A549 (cell line): ENCODE results near the gene NUCKS1. TPM values are rescaled to one million over a fixed set of nuclear protein-coding genes. Genes with fewer than 3 reads are reported as not detected.

Experiments
- ATAC-seq, 2 experiments: fragments of 200-7000 bp in 1 of 2; fragments of >200 bp in 1 of 2; cut with Nextera tagmentation in 1 of 2; cut with Tn5 transposase in 1 of 2; 3 replicates each; pipeline versions ENCODE4 v1.8.0 to v1.9.1; 2018 to 2020; ENCODE audit warnings: mild to moderate bottlenecking in 1 of 2, moderate library complexity in 1 of 2
- CTCF ChIA-PET: fragments of 300-600 bp; sonication (Branson Sonifier 250); formaldehyde crosslinking; extraction: SDS; loops from one replicate; lab custom pipeline; 2021; ENCODE audit warnings: antibody characterized with exemption, inconsistent platforms; lab: Yijun Ruan, JAX
- POLR2A ChIA-PET: fragments of 350-600 bp; formaldehyde crosslinking; extraction: SDS; loops from one replicate; lab custom pipeline; 2021; ENCODE audit warnings: antibody characterized with exemption, inconsistent platforms; lab: Yijun Ruan, JAX
- DNase-seq, 2 experiments: peaks; one replicate each; pipeline versions ENCODE4 v3.0.0 to v3.0.0-alpha.2; 2011 to 2016; ENCODE audit warnings: low read depth in 1 of 2, low spot score in 1 of 2
- FAIRE-seq: peaks from 2 replicates; lab custom pipeline; 2011; peaks lifted over from hg19 to GRCh38; lab: Jason Lieb, UNC
- H3K27ac ChIP-seq, 2 experiments: fragments of >200 bp; sonication (Bioruptor Twin); formaldehyde crosslinking; 3 replicates each; pipeline ENCODE4 v1.5.1; 2016 to 2017
- H3K4me1 ChIP-seq: fragments of >200 bp; sonication (Bioruptor Twin); formaldehyde crosslinking; 3 replicates; pipeline ENCODE4 v1.6.1; 2016
- H3K4me2 ChIP-seq: fragments of >200 bp; sonication (Bioruptor Twin); formaldehyde crosslinking; 3 replicates; pipeline ENCODE4 v1.6.1; 2016
- H3K4me3 ChIP-seq: fragments of >200 bp; sonication (Bioruptor Twin); formaldehyde crosslinking; 3 replicates; pipeline ENCODE4 v1.5.1; 2016
- H3K9me3 ChIP-seq: fragments of >200 bp; sonication (Bioruptor Twin); formaldehyde crosslinking; 3 replicates; pipeline ENCODE4 v1.6.1; 2016
- ELK1 ChIP-seq: fragments of 150-350 bp; IDR thresholded peaks from 2 replicates; pipeline ENCODE4 v1.6.1; 2014; ENCODE audit warnings: low read depth, mild to moderate bottlenecking, low read length
- EP300 ChIP-seq, 2 experiments: fragments of >200 bp; sonication (Bioruptor Twin); formaldehyde crosslinking; IDR thresholded peaks; 2 replicates in 1 of 2; 3 replicates in 1 of 2; pipeline ENCODE4 v1.6.1; 2016 to 2017
- ESRRA ChIP-seq: fragments of 150-350 bp; IDR thresholded peaks from 2 replicates; pipeline ENCODE4 v1.6.1; 2014; ENCODE audit warnings: mild to moderate bottlenecking, low read length, borderline replicate concordance
- FOSB ChIP-seq: fragments of 250-450 bp; sonication (Bioruptor Pico); IDR thresholded peaks from 2 replicates; pipeline ENCODE4 v1.5.0; 2020; ENCODE audit warnings: mild to moderate bottlenecking, moderate library complexity
- FOSL2 ChIP-seq, 2 experiments: fragments of 450-650 bp in 1 of 2; fragments of >200 bp in 1 of 2; sonication (Bioruptor Twin) in 1 of 2; formaldehyde crosslinking; IDR thresholded peaks; 2 replicates each; pipeline versions ENCODE4 v1.5.0 to v1.6.1; 2016 to 2020; ENCODE audit warnings: mild to moderate bottlenecking in 1 of 2, moderate library complexity in 1 of 2
- FOXS1 ChIP-seq: fragments of 250-450 bp; sonication (Bioruptor Pico); IDR thresholded peaks from 2 replicates; pipeline ENCODE4 v1.5.0; 2020; ENCODE audit warnings: mild to moderate bottlenecking, moderate library complexity
- GATA3 ChIP-seq: IDR thresholded peaks from 2 replicates; pipeline ENCODE4 v1.6.1; 2012; ENCODE audit warnings: borderline replicate concordance
- JUN ChIP-seq, 2 experiments: fragments of >200 bp; sonication (Bioruptor Twin); formaldehyde crosslinking; IDR thresholded peaks; 2 replicates in 1 of 2; 3 replicates in 1 of 2; pipeline ENCODE4 v1.6.1; 2016 to 2017
- KDM5A ChIP-seq: fragments of 200-600 bp; sonication (generic); IDR thresholded peaks from 2 replicates; pipeline ENCODE4 v1.6.1; 2016; ENCODE audit warnings: antibody characterized with exemption, mild to moderate bottlenecking
- MAX ChIP-seq: IDR thresholded peaks from 2 replicates; pipeline ENCODE4 v1.6.1; 2012
- MYC ChIP-seq: IDR thresholded peaks from 2 replicates; pipeline ENCODE4 v1.6.1; 2012; ENCODE audit warnings: mild to moderate bottlenecking, inconsistent platforms, low read length, improper control_type of control experiment, borderline replicate concordance
- SREBF2 ChIP-seq: fragments of 450-650 bp; IDR thresholded peaks from 2 replicates; pipeline ENCODE4 v1.6.1; 2014; ENCODE audit warnings: mild to moderate bottlenecking, moderate library complexity
- TP53 ChIP-seq: fragments of 250-450 bp; sonication (Bioruptor Pico); IDR thresholded peaks from 2 replicates; pipeline ENCODE4 v1.5.0; 2021; ENCODE audit warnings: mild to moderate bottlenecking, moderate library complexity
- ZSCAN20 ChIP-seq: fragments of 250-450 bp; sonication (Bioruptor Pico); IDR thresholded peaks from 2 replicates; pipeline ENCODE4 v1.8.0; 2022; ENCODE audit warnings: mild to moderate bottlenecking, moderate library complexity
- WGBS: methylation state at CpG from one replicate; pipeline ENCODE4 v1.1.6; 2017; ENCODE audit errors: missing lambda C conversion rate; 5-methylcytosine and 5-hydroxymethylcytosine counted together
- polyA plus RNA-seq, 4 experiments: library from polyadenylated mRNA; depleted of rRNA in 3 of 4; stranded (reverse); fragments of >200 nt; fragmentation: RNase III in 1 of 4; extraction: RNeasy Plus Mini Kit Qiagen cat#74134 plus additional on column Dnase treatment in 1 of 4; gene quantifications; 2 replicates in 3 of 4; 3 replicates in 1 of 4; pipeline ENCODE4 v1.2.3, GENCODE V29; 2011 to 2017
- TF ChIP-seq, protein P1 (sequence below): fragments of 200-600 bp; sonication (generic); IDR thresholded peaks from 2 replicates; pipeline ENCODE4 v1.6.1; 2016; ENCODE audit warnings: antibody characterized with exemption, mild to moderate bottlenecking, moderate library complexity
- TF ChIP-seq, protein P2 (sequence below): IDR thresholded peaks from 2 replicates; pipeline ENCODE4 v1.6.1; 2012

The NUCKS1 gene
- polyA plus RNA-seq, 2 of the 4 experiments (the other 2 are of a cell fraction): 141 to 190 TPM

GRCh38 chr1:205709640-205710039 lies 40.3 kb downstream of the NUCKS1 start:
- no peak for DNase-seq
- ATAC-seq: no peak
- no peak overlapping the region for H3K4me3 ChIP-seq
- ChIA-PET CTCF (interaction anchor here (0.8 to 8.7 kb wide), 13 partner anchors 8 to 182 kb away, joined by 3 to 230 read pairs (median 37); no protein-coding TSS in a partner anchor), POLR2A (interaction anchor here (0.6 kb wide), 1 partner anchor 30 kb away, joined by 3 read pairs; no protein-coding TSS in a partner anchor)
- TF ChIP-seq MAX (no peak), SREBF2 (no peak), MYC (no peak), FOSL2 (IDR thresholded peaks at IDR 0.05) (no peak), FOSL2 (CRISPR knock-in tag; IDR thresholded peaks at IDR 0.05) (no peak)
- TF ChIP-seq, protein P1, sequence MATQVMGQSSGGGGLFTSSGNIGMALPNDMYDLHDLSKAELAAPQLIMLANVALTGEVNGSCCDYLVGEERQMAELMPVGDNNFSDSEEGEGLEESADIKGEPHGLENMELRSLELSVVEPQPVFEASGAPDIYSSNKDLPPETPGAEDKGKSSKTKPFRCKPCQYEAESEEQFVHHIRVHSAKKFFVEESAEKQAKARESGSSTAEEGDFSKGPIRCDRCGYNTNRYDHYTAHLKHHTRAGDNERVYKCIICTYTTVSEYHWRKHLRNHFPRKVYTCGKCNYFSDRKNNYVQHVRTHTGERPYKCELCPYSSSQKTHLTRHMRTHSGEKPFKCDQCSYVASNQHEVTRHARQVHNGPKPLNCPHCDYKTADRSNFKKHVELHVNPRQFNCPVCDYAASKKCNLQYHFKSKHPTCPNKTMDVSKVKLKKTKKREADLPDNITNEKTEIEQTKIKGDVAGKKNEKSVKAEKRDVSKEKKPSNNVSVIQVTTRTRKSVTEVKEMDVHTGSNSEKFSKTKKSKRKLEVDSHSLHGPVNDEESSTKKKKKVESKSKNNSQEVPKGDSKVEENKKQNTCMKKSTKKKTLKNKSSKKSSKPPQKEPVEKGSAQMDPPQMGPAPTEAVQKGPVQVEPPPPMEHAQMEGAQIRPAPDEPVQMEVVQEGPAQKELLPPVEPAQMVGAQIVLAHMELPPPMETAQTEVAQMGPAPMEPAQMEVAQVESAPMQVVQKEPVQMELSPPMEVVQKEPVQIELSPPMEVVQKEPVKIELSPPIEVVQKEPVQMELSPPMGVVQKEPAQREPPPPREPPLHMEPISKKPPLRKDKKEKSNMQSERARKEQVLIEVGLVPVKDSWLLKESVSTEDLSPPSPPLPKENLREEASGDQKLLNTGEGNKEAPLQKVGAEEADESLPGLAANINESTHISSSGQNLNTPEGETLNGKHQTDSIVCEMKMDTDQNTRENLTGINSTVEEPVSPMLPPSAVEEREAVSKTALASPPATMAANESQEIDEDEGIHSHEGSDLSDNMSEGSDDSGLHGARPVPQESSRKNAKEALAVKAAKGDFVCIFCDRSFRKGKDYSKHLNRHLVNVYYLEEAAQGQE: no peak
- TF ChIP-seq, all 56 proteins: peak for 0
- Histone ChIP-seq H3K4me1 (peaks cover 8% of the 10 kb centered on the region; the same call in 2 of the 3 replicates), H3K9me3 (no peaks in the 10 kb centered on the region), H3K4me2 (no peak overlapping the region), H3K27ac (no peak overlapping the region)
- 78% methylated on average over 2 of the region's 2 CpGs for WGBS
- FAIRE-seq: no peak

DNA sequence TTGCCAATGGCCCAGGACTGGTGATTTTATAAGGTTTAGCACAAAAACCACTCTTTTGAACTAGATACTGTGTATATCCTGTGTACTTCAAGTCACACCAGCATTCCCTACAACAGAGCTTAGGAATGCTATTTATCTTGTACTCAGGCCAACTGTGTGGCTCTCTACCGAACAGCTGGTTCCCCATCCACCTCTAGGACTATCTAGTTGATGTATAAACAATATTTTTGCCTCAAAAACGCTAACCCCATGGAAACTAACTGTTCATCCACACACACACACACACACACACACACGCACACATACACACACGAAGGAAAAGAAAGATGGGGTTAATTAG lies 41.0 kb downstream of the NUCKS1 start:
- ChIA-PET CTCF (interaction anchor here (0.8 to 8.7 kb wide), 10 partner anchors 7 to 182 kb away, joined by 3 to 230 read pairs (median 60); no protein-coding TSS in a partner anchor), POLR2A (no interaction called here)
- peaks cover 2% of the 10 kb centered on the region; the same call in 2 of the 3 replicates for H3K4me1 ChIP-seq
- TF ChIP-seq KDM5A (no peak), ELK1 (no peak), ZSCAN20 (CRISPR knock-in tag) (no peak), GATA3 (no peak), FOSB (CRISPR knock-in tag) (no peak), EP300 (IDR thresholded peaks at IDR 0.05) (no peak), JUN (IDR thresholded peaks at IDR 0.05) (no peak), ESRRA (no peak), FOXS1 (CRISPR knock-in tag) (no peak), MAX (no peak), TP53 (no peak)
- TF ChIP-seq, protein P2, sequence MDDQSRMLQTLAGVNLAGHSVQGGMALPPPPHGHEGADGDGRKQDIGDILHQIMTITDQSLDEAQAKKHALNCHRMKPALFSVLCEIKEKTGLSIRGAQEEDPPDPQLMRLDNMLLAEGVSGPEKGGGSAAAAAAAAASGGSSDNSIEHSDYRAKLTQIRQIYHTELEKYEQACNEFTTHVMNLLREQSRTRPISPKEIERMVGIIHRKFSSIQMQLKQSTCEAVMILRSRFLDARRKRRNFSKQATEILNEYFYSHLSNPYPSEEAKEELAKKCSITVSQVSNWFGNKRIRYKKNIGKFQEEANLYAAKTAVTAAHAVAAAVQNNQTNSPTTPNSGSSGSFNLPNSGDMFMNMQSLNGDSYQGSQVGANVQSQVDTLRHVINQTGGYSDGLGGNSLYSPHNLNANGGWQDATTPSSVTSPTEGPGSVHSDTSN: no peak
- WGBS: 62% methylated on average over 4 of the region's 4 CpGs
- no peak for FAIRE-seq
- H3K4me2 ChIP-seq: no peak overlapping the region
- DNase-seq: no peak
- H3K4me3 ChIP-seq: no peak overlapping the region
- H3K9me3 ChIP-seq: no peaks in the 10 kb centered on the region
- no peak overlapping the region for H3K27ac ChIP-seq
- ATAC-seq: peak in 1 of 2 experiments; percentile 9; a peak in 2 of 6 replicates
